ENCODE data around the gene DYRK1B.

- TF ChIP-seq POLR2AphosphoS5 (IDR thresholded peaks at IDR 0.05; ENCODE audit: low read depth, low read length) (no peak), SIN3A (IDR thresholded peaks at IDR 0.05; ENCODE audit: borderline replicate concordance, insufficient read depth, low read length) (no peak), TAF1 (IDR thresholded peaks at IDR 0.05; ENCODE audit: borderline replicate concordance, insufficient read depth, low read length) (no peak), FOXP2 (optimal IDR thresholded peaks at IDR 0.05; ENCODE audit: borderline replicate concordance, extremely low read depth, extremely low read length, insufficient read depth) (no peak)
- TF ChIP-seq, protein P1, sequence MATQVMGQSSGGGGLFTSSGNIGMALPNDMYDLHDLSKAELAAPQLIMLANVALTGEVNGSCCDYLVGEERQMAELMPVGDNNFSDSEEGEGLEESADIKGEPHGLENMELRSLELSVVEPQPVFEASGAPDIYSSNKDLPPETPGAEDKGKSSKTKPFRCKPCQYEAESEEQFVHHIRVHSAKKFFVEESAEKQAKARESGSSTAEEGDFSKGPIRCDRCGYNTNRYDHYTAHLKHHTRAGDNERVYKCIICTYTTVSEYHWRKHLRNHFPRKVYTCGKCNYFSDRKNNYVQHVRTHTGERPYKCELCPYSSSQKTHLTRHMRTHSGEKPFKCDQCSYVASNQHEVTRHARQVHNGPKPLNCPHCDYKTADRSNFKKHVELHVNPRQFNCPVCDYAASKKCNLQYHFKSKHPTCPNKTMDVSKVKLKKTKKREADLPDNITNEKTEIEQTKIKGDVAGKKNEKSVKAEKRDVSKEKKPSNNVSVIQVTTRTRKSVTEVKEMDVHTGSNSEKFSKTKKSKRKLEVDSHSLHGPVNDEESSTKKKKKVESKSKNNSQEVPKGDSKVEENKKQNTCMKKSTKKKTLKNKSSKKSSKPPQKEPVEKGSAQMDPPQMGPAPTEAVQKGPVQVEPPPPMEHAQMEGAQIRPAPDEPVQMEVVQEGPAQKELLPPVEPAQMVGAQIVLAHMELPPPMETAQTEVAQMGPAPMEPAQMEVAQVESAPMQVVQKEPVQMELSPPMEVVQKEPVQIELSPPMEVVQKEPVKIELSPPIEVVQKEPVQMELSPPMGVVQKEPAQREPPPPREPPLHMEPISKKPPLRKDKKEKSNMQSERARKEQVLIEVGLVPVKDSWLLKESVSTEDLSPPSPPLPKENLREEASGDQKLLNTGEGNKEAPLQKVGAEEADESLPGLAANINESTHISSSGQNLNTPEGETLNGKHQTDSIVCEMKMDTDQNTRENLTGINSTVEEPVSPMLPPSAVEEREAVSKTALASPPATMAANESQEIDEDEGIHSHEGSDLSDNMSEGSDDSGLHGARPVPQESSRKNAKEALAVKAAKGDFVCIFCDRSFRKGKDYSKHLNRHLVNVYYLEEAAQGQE (IDR thresholded peaks at IDR 0.05; ENCODE audit: insufficient read depth in 1 of 2, low read depth in 2 of 2, low read length in 2 of 2) = no peak
These were observed 37.4 kb upstream of the DYRK1B start for GRCh38 chr19:39871362-39871761.
